ENCODE data around the gene ASTL. TPM values are rescaled to one million over a fixed set of nuclear protein-coding genes. Genes with fewer than 3 reads are reported as not detected.

The ASTL gene
- total RNA-seq, 1 donor from 2014 or later, result not detected

DNA sequence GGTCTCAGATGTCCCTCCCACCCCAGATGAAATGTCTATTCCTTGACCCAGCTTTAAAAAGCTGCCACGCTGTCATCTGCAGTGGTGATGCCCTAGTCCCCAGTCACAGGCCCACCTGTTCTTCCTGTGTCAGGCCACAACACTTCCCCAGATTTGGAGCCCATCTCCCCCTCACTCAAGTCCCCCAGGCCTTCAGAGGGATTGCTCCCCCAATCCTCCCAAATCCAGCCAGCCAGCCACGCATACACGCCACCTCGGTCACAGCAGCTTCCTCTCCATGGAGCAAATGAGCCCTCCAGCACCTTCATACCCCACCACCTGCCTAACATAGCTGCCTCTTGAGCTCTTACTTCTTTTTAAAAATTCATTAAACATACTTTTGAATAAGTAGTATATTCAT is 7.8 kb downstream of the ASTL start:
- DNase-seq (ENCODE audit: low read depth in 2 of 2), result no peak

DNA sequence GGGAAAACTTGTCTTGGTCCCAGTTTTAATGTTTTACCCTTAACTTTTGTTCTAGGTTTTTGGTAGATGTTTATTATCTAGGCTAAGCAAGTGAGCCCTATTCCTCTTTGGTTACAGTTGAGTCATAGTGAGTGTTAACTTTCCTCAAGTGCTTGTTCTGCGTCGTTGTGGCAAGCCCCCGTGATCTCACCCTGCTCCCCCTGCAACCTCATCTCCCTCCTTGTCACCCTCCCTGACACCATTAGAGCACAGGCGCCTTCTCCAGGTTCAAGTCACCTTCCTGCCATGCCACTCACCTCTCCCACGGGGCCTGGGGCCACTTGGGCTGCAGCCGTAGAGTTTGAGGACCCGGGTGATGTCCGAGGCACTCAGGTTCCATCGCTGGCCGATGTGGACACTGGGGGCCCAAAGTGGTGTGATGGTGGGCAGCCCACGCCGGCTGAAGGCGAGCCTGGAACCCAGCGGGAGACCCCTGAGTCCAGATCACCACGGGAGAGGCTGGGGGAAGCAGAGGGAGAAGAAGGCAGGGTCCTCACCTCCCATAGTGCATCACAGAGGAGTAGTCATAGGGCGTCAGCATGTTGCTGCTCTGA is 8.7 kb downstream of the ASTL start:
- no peak for DNase-seq (ENCODE audit: low read depth in 2 of 2)

DNA sequence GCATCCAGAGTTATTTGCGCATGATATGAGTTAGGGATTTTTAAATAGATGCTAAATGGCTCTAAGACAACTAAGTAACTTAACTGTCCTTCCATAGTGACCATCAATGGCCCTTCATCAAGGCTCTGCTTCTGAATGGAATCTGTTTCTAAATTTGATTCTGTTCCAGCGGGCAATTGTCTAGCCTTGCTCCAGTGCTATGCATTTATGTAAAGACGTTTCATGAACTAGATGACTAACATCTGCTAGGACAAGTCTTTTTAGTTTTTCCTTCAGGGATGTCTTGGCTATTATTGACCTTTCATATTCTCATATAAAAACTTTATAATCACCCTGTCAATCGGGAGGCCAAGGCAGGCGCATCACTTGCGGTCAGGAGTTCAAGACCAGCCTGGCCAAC is 9.8 kb downstream of the ASTL start:
- DNase-seq (ENCODE audit: low read depth in 2 of 2), result no peak

DNA sequence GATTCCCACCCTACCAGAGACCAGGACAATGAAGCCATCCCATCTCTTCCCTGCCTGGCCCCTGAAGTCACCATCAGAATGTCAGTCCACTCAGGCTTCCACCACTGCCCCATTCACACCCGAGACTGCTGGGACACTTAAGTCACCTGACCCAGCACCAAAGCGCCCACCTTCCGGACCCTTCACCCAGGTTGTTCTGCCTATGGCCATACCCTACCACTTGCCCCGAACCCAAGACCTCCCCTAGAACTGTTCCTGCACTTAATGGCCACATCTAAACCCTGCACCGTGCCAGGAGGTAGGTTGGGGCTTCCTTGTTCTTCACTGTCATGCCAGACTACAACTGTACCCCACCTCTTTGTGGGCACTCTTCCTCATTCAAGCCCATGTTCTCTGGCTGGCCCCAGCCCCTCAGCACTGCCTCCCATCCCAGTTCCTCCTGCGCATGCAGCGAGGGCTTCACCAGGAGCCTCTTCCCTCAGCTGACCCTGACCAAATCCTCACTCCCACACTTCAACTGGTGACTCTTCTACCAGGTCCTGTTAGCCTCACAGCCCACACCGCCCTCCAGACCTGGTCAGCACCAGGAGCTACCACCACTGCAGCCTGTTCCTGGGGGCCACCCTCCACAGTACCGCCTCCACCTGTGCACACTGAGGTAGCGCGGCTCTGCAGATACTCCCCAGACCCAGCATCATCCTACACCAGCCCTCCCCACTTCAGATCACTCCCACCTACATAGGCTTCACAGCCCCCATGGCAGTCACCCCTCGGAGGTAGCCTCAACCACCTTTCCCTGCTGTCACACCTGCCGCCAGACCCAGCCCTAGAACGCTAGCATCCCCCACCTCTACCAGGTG is 13.7 kb downstream of the ASTL start:
- DNase-seq (ENCODE audit: low read depth in 2 of 2), result no peak

DNA sequence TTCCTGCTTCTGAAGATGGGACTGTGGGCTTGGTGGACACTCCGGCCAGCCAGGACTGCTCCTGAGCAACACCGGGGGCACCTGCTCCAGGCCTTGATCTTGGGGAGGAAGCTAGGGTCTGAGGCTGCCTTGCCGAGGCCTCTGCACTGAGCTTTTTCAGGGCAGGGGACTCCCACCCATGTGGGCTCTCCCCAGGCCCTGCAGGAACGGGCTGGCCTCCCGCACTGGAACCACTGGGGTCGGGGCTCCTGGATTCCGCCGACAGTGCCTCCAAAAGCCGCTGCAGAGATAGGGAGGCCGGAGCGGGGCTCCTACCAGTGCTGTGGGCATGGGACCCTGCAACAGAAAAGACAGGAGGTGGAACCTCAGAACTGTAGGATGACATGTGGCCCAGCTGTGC is 14.4 kb downstream of the ASTL start:
- DNase-seq (ENCODE audit: low read depth in 2 of 2), result no peak

DNA sequence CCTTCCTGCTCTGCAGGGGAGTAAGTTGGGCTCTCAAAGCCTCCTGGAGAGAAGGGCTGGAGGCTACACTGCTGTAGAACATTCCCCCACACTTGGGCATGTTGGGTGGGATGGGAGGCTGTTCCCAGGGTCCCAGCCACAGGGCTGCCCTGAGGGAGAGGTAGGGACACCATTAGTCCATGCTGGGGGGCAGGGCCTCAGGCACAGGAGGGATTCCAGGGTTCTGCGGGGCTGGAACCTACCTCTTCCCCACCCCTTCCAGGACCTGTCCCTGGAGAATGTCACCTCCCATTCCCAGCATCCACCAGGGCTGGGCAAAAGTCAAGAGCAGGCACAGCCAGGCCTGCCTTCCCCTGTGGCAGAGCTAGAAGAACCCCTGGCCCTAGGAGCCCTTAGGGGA is 15.0 kb downstream of the ASTL start:
- no peak for DNase-seq (ENCODE audit: low read depth in 2 of 2)

DNA sequence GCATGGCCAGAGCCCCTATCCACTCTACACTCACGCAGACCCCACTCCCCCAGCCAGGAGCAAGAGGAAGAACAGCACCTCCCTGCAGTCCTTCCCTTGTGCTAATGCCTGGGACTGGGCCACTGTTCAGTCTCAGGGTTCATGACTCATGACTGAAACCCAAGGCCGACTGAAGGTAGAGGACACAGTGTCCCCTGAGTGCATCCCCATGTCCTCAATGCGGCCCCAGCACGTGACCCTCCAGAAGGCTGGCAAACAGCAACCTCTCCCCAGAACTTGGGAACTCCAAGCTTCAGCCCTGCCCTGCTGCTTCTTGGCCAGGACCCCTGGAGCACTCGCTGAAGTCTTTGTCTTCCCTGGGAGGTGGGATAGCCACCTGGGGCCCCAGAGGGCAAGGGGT is 15.9 kb downstream of the ASTL start:
- DNase-seq (ENCODE audit: low read depth in 2 of 2), result no peak

DNA sequence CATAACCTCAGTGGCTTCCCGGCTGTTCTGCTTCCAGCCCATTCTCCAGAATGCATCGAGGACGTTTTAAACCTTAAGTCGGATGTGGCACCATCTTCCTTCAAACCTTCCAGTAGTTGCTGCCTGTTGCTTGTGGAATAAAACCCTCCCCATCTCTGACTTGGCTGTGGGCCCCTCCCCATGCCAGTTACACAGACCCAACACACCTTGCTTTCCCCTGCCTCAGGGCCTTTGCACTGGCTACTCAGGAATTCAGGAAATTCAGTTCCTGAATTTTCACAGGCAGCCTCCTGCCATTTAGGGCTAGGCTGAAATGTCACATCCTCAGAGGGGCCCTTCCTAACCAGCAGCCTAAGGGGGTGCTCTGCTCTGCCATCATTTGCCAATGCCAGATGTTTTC is 16.9 kb downstream of the ASTL start:
- no peak for DNase-seq (ENCODE audit: low read depth in 2 of 2)

DNA sequence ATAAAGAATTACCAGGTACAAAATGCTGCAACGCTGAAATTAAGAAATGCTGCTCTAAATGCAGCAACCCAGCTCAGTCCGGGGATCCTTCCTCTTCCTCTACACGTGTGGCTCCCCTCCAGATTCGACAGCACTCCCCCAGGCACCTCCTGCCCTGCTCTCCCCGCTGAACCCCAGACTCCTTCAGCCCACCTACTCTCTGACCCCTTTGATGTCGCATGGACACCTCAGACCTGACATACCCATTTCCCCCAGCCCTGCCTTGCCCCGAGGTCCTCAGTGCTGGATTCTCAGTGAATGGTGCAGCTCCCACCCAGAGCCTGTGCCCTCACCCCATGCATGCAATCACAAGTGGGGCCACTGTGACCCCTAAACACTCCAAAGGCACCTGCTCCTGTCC is 17.3 kb downstream of the ASTL start:
- DNase-seq (ENCODE audit: low read depth in 2 of 2), result no peak

DNA sequence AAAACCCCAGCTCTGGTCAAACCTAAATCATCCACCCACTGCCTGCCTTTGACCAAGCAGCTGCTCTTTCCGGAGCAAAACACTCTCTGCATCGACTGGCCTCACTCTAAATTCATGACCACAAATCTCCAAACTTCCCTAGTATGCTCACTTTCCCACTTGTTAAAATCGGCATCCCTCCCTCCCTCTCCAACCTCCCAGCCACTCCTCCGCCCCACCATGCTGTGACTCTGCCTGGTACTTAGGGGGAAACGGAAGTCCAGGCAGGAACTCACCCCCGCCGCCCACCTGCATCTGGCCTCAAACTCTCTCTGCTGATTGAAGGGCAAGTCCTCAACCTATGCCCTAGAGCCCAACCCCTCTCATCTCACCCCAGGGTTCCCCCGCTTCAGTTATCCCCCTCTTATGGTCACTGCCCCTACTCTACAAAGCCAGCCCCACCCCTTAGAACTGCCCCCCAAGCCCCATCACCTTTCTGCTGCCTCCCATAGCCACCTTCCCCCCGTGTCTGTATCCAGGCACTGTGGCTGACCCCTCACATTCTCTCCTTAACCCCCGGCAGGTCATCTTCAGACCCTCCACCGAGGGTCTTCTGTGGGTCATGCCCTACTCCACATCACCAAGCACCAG is 18.1 kb downstream of the ASTL start:
- DNase-seq (ENCODE audit: low read depth in 2 of 2), result no peak

DNA sequence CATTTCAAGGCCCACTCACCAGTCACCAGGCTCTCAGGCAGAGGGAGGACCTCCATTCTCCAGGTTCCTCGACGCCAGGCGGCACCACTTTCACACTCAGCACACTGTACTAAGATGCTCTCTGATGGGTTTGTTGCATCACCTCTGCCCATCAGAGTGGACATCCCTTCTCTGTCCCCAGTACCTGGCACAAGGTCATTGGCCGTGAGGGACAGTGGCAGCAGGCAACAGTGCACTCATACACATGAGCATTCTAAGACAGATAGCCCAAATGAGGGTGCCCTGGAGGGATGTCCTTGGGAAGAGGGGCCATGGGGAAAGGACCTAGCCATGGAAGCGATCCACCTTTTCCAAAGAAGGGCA is 18.9 kb downstream of the ASTL start:
- no peak for DNase-seq (ENCODE audit: low read depth in 2 of 2)

DNA sequence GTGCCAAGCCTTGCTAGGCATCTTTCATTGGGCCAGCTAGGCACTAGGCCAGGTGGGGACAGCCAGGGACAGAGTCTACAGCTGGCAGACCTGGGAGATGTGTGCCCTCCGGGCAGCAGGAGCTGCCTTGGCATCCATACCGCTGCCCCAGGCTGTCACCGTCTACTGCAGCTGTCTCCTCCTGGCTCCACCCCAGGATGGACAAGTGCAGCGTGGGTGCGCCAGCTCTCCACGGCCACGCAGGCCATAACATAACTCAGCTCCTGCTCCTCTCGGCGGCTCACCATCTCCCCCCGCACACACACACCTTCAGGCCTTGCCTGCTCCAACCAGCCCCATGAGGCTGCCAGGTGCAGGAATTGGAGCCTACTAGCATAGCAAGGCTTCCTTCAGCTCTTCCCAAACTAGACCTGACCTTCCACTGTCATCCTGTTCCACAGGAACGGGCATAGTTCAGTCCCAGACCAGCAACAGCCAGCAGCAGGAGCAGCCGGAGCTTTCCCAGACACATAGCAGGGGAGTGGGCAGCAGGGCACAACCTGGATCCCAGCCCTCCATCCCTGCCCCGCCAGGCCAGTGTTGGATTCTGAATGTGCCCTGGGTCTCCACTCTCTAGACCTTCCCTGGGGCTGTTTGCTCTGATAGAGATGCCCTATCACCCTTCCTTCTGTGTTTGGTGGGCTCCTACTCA is 19.5 kb downstream of the ASTL start:
- DNase-seq (ENCODE audit: low read depth in 2 of 2), result no peak

DNA sequence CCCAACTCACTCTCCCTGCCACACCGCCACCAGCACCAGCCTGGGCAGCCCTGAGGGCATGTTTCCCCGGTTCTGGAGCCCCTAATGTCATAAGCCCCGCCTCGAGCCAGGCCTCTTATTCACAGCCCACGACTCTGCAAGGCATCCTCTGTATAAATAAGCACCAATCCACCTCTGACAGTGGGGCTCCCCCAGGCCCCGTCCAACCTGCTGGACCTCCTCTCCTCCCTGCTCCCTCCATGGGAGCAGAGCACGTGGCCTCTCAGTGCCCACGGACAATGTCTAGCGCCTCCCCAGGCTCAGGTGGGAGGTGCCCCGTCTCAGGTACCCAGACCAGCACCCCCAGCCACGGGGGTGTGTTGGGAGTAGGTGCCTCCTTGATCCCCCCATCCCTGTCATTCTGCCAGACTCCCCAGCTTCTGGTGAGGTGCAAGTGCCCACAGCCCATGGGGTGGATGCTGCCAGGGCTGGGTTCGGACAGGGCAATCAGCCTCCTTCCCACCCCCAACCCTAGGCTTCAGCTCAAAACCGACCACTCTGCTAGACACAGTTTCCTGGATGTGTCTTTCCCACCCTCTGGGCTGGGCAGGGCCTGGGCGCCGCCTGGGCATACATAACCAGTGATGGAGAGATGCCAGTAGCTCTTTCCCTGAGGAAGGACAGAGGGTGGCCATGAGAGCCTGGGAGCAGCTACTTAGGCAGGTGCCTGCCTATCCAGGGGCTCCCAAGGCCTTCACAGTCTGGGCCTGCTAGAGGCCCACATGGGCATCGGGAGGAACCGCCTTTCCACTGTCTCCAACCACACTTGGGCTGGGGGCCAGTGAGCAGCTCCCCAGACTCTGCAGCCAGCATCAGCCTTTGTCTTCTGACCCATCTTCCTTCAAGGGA is 20.4 kb downstream of the ASTL start:
- DNase-seq (ENCODE audit: low read depth in 2 of 2), result no peak

DNA sequence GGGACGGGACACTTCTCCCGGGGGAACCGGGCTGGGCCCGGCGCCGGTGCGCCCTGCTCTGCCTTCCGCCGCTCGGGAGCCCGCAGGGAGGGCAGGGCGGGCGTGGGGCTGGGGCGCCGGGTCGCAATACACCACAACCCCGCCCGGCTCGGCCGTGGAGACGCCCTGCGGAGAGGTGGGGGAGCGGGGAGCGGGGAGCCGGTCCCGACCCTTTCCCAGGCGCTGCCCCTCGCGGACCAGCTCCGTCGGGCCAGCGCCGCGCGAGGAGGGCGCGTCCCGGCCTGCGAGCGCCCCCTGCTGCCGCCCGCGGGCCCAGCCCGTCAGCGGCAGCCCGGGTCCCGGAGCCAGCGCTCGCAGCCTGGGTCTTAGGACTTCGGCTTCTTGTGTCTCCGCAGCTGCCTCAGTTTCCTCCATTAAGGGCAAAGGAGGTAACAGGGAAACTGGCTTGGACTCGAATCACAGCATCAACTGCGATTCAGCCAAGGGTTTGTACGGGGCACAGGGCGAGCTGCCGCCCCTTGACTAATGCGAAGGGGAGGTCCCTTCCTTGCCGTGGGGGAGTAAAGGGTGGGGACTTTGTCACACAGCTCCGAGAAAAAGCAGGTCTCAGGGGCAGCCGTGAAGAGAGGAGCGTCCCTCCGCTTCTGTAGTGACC is 21.3 kb downstream of the ASTL start:
- DNase-seq (ENCODE audit: low read depth in 2 of 2), result peak in 1 of 2 donors; percentile 16

DNA sequence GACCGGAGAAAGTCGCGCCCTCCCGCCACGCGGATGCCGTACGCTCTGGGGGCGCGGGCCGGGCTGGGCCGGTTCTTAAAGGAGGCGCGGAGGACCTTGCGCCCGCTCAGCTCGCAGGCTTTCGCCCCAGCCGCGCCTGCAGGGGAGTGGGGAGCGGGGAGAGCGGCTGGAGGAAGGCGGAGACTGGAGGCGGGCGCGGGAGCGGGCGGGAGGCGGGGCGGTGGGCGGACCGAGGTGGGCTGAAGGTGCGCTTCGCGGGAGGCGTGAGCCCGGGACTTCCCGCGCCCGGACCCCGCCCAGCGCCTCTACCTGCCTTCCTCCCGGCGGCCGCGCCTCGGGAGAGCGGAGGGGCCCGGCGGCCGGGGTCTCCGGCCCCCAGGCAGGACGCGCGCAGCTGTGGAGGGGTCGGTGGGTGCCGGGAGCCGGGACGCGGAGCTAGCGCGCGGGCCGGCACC is 21.9 kb downstream of the ASTL start, which contains the start of gene ADRA2B:
ADRA2B (minus strand) TSS at position 148 of the 455 bp plus-strand sequence. CDS start 422 bp downstream, outside the sequence.
- DNase-seq (ENCODE audit: low read depth in 2 of 2), result peak in 1 of 2 donors; percentile 34

DNA sequence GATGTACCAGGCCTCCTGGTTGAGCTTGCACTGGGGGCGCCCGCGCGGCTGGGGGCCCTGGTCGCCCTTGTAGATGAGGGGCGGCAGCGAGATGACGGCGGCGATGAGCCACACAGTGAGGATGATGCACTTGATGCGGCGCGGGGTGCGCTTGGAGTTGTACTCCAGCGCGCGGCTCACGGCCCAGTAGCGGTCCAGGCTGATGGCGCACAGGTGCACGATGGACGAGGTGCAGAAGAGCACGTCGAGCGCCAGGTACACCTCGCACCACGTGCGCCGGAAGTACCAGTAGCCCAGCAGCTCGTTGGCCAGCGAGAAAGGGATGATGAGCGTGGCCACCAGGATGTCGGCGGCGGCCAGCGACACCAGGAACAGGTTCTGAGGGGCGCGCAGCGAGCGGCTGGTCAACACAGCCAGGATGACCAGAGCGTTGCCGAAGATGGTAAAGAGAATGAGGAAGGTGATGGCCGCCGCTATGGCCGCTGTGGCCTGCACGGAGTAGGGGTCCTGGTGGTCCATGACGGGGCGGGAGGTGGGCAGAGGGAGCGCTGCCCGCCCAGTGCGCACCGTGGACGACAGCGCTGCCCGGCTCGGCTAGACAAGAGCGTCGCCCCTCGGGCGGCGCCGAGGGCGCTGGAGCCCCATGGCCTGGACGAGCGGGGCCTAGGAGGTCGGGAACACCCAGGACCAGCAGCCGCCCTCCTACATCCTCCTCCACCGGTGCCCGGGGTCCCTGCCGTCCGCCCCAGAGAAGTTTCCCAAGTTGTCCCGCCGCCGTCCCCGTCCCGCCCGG is 22.5 kb downstream of the ASTL start:
- no peak for DNase-seq (ENCODE audit: low read depth in 2 of 2)

DNA sequence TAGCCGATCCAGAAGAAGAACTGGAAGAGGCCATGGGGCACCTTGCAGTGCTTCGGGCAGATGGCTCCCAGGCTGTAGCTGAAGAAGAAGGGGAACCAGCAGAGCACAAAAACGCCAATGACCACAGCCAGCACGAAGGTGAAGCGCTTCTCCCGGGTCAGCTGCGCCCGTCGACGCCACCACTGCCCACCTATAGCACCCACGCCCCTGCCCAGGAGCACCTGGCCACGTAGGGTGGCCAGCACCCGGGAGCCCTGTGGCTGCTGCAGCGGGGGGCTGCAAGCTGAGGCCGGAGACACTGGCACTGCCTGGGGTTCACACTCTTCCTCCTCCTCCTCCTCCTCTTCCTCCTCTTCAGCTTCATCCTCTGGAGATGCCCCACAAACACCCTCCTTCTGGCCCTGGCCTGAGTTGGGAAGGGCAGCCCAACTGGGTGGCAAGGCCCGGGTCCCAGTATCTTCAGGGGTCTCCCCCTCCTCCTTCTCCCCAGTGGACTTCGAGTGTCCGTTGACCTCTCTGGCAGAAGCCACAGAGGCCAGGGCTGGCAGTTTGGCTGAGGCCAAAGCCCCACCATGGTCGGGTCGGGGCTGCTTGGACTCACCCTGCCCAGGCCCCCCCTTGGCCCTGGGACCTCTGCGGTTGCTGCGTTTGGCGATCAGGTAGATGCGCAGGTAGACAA is 23.3 kb downstream of the ASTL start:
- no peak for DNase-seq (ENCODE audit: low read depth in 2 of 2)

DNA sequence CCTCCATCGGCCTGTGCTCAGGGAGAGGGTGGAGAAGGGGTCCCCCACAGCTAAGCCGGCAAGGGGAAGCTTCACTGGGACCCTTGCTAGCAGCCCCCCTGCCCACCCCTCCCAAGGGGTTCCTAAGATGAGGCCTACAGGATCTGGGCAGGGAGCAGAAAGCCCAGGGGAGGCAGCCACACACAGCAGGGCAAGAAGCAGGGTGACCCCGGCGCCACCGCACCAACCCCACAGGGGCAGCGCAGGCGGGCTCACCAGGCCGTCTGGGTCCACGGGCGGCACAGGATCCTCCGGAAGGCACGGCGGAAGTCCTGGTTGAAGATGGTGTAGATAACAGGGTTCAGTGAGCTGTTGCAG is 23.8 kb downstream of the ASTL start:
- DNase-seq (ENCODE audit: low read depth in 2 of 2), result no peak

DNA sequence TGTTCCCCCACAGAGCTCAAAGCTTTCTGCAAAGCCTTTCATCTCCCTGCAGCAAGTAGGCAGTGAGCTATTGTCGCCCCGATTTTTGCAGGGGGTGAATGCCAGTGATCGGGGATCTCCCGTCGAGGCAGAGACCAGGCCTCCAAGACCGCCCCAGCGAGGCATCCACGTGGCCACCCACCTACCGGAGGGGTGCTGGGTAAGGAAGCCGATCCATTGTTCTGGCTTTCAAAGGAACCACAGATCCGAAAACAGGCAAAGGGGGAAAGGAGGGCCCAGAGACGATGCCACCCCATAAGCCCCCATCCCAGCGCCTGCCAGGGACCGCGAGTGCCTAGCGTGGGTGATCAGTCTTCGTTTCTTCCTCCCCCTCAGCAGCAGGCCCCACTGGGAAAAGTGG is 24.4 kb downstream of the ASTL start:
- DNase-seq (ENCODE audit: low read depth in 2 of 2), result no peak

Measured in dermis microvascular lymphatic vessel endothelial cell (primary cell).